Measurements from ENCODE around the gene SLC6A17.

DNA sequence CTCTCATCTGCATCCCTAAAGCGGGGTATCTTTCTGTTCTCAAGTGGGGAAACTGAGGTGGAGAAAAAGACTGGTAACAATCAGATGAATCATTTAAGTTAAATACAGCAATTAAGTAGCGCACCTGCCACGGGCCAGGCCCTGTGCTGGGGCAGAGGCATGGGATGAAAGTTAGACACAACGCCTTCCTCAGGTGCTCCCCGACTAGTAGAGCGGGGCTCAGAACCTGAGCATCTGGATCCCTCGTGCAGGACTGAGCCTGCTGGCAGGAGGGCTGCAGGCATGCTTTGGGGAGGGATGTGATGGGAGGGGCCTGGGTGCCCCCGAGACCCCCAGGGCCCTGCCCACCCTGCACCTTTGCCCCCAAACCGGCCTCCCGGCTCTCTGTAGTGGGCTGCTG, 44.9 kb downstream of the SLC6A17 start:
- TF ChIP-seq, protein P1, sequence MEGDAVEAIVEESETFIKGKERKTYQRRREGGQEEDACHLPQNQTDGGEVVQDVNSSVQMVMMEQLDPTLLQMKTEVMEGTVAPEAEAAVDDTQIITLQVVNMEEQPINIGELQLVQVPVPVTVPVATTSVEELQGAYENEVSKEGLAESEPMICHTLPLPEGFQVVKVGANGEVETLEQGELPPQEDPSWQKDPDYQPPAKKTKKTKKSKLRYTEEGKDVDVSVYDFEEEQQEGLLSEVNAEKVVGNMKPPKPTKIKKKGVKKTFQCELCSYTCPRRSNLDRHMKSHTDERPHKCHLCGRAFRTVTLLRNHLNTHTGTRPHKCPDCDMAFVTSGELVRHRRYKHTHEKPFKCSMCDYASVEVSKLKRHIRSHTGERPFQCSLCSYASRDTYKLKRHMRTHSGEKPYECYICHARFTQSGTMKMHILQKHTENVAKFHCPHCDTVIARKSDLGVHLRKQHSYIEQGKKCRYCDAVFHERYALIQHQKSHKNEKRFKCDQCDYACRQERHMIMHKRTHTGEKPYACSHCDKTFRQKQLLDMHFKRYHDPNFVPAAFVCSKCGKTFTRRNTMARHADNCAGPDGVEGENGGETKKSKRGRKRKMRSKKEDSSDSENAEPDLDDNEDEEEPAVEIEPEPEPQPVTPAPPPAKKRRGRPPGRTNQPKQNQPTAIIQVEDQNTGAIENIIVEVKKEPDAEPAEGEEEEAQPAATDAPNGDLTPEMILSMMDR (IDR thresholded peaks at IDR 0.05) = no peak
- no peak for TF ChIP-seq POLR2A (IDR thresholded peaks at IDR 0.05)

Data from adrenal gland (tissue), 5 donors.